Measurements from ENCODE around the gene FLNA. TPM values are rescaled to one million over a fixed set of nuclear protein-coding genes. Genes with fewer than 3 reads are reported as not detected.

Gene FLNA
- total and polyA plus RNA-seq, 2 of the 13 experiments (the other 11 are each of a cell fraction or from before 2014, with no cell fraction given) = 83.4 to 174 TPM

DNA sequence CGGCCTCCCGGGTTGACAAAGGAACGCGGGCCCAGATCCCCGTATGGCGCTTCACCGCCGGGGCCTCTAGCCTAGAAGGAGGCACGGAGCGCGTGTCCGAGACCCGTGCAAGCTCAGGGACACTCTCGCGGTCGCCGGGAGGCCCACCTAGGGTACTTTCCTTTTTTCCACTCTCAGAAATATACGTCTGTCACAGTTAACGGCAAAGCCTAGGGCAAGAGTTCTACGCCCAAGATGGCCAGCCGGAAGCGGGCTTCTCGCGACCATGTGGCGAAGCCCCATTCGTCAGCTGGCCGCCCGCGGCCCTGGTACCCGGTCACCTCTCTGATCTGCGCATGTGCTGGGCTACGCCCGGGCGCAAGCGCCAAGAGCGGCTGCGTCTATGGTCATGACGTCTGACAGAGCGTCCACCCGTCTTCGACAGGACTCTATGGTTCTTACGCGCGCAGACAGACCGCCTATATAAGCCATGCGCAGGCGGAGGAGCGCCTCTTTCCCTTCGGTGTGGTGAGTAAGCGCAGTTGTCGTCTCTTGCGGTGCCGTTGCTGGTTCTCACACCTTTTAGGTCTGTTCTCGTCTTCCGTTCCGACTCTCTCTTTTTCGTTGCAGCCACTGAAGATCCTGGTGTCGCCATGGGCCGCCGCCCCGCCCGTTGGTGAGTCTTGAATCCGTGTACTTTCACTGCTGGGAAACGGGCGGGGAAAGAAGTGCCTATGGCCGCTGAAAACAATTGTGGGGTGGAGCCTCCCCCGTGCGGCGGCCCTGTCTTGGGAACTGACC, 23.6 kb upstream of the FLNA start, which contains the start of gene RPL10 (continued):
- TF ChIP-seq RELA (CRISPR knock-in tag; IDR thresholded peaks at IDR 0.05) (no peak), ZNF775 (CRISPR knock-in tag; IDR thresholded peaks at IDR 0.05; ENCODE audit: borderline replicate concordance) (no peak), ZNF850 (CRISPR knock-in tag; conservative IDR thresholded peaks at IDR 0.05) (no peak), ZNF513 (CRISPR knock-in tag; conservative IDR thresholded peaks at IDR 0.05) (no peak), MAF1 (CRISPR knock-in tag; IDR thresholded peaks at IDR 0.05; ENCODE audit: borderline replicate concordance) (no peak), ZNF678 (CRISPR knock-in tag; IDR thresholded peaks at IDR 0.05) (no peak), CERS6 (CRISPR knock-in tag; IDR thresholded peaks at IDR 0.05) (no peak), PHB2 (IDR thresholded peaks at IDR 0.05; ENCODE audit: partially characterized antibody) (no peak), ZNF577 (CRISPR knock-in tag; IDR thresholded peaks at IDR 0.05; ENCODE audit: borderline replicate concordance, low read depth) (no peak), FOXO1 (CRISPR knock-in tag; IDR thresholded peaks at IDR 0.05) (no peak), NR3C1 (CRISPR knock-in tag; IDR thresholded peaks at IDR 0.05) (no peak), NFIB (CRISPR knock-in tag; IDR thresholded peaks at IDR 0.05; ENCODE audit: borderline replicate concordance) (no peak), HBP1 (CRISPR knock-in tag; IDR thresholded peaks at IDR 0.05; ENCODE audit: low read depth) (no peak), SMARCC2 (IDR thresholded peaks at IDR 0.05) (no peak), NFYC (CRISPR knock-in tag; IDR thresholded peaks at IDR 0.05) (peak; percentile 73), SOX6 (IDR thresholded peaks at IDR 0.05) (no peak), SOX6 (CRISPR knock-in tag; IDR thresholded peaks at IDR 0.05) (no peak), ZNF746 (CRISPR knock-in tag; IDR thresholded peaks at IDR 0.05) (no peak), ARNT2 (CRISPR knock-in tag; IDR thresholded peaks at IDR 0.05; ENCODE audit: low read depth) (peak; percentile 40; the same call in 1 of the 2 replicates), DR1 (CRISPR knock-in tag; IDR thresholded peaks at IDR 0.05) (peak; percentile 98)
- TF ChIP-seq, protein P1, sequence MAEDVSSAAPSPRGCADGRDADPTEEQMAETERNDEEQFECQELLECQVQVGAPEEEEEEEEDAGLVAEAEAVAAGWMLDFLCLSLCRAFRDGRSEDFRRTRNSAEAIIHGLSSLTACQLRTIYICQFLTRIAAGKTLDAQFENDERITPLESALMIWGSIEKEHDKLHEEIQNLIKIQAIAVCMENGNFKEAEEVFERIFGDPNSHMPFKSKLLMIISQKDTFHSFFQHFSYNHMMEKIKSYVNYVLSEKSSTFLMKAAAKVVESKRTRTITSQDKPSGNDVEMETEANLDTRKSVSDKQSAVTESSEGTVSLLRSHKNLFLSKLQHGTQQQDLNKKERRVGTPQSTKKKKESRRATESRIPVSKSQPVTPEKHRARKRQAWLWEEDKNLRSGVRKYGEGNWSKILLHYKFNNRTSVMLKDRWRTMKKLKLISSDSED (CRISPR knock-in tag; IDR thresholded peaks at IDR 0.05) = no peak
- TF ChIP-seq, protein P2, sequence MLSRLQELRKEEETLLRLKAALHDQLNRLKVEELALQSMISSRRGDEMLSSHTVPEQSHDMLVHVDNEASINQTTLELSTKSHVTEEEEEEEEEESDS (CRISPR knock-in tag; IDR thresholded peaks at IDR 0.05; ENCODE audit: borderline replicate concordance) = 0 out of 2 replicates have a peak, but pooled peaks have one; percentile 57
- TF ChIP-seq, protein P3, sequence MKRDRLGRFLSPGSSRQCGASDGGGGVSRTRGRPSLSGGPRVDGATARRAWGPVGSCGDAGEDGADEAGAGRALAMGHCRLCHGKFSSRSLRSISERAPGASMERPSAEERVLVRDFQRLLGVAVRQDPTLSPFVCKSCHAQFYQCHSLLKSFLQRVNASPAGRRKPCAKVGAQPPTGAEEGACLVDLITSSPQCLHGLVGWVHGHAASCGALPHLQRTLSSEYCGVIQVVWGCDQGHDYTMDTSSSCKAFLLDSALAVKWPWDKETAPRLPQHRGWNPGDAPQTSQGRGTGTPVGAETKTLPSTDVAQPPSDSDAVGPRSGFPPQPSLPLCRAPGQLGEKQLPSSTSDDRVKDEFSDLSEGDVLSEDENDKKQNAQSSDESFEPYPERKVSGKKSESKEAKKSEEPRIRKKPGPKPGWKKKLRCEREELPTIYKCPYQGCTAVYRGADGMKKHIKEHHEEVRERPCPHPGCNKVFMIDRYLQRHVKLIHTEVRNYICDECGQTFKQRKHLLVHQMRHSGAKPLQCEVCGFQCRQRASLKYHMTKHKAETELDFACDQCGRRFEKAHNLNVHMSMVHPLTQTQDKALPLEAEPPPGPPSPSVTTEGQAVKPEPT (CRISPR knock-in tag; IDR thresholded peaks at IDR 0.05; ENCODE audit: low read depth) = no peak

All from HepG2 (cell line).